ENCODE data around the gene EEF2KMT.

The EEF2KMT gene

GRCh38 chr16:5036228-5037156, 61.1 kb downstream of the EEF2KMT start:
- DNase-seq = no peak

- no peak for DNase-seq
These were observed 61.7 kb downstream of the EEF2KMT start for GRCh38 chr16:5035909-5036227.

All from eye (tissue), 1 donor.